Measurements from ENCODE around the gene MTIF2. TPM values are rescaled to one million over a fixed set of nuclear protein-coding genes. Genes with fewer than 3 reads are reported as not detected.

Gene MTIF2
- total RNA-seq, 1 donor from 2014 or later = 19.6 TPM

DNA sequence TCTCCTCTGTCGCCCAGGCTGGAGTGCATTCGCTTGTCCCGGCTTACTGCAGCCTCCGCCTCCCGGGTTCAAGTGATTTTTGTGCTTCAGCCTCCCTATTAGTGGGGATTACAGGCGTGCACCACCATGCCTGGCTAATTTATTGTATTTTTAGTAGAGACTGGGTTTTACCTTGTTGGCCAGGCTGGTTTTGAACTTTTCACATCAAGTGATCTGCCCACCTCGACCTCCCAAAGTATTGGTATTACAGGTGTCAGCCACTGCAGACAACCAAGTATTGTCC lies 35.4 kb downstream of the MTIF2 start:
- intact Hi-C loops (cut with DNase I) = no loop called here
- ATAC-seq = no peak
- Histone ChIP-seq H3K27me3 (no peaks in the 10 kb centered on the region), H3K27ac (peak overlapping the region; percentile 96), H3K9me3 (no peaks in the 10 kb centered on the region), H3K36me3 (peaks cover 48% of the 10 kb centered on the region), H3K4me1 (peaks cover 24% of the 10 kb centered on the region), H3K4me3 (peak overlapping the region; percentile 80)
- no peak for DNase-seq
- TF ChIP-seq, protein P1, sequence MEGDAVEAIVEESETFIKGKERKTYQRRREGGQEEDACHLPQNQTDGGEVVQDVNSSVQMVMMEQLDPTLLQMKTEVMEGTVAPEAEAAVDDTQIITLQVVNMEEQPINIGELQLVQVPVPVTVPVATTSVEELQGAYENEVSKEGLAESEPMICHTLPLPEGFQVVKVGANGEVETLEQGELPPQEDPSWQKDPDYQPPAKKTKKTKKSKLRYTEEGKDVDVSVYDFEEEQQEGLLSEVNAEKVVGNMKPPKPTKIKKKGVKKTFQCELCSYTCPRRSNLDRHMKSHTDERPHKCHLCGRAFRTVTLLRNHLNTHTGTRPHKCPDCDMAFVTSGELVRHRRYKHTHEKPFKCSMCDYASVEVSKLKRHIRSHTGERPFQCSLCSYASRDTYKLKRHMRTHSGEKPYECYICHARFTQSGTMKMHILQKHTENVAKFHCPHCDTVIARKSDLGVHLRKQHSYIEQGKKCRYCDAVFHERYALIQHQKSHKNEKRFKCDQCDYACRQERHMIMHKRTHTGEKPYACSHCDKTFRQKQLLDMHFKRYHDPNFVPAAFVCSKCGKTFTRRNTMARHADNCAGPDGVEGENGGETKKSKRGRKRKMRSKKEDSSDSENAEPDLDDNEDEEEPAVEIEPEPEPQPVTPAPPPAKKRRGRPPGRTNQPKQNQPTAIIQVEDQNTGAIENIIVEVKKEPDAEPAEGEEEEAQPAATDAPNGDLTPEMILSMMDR (IDR thresholded peaks at IDR 0.05) = no peak

- peaks cover 45% of the 10 kb centered on the region for H3K36me3 ChIP-seq
- TF ChIP-seq, protein P1 (IDR thresholded peaks at IDR 0.05) = no peak
- intact Hi-C loops (cut with DNase I) = no loop called here
- DNase-seq (peak; percentile 79), ATAC-seq (peak; percentile 43)
- H3K4me3 ChIP-seq = peak overlapping the region; percentile 80
- no peaks in the 10 kb centered on the region for H3K27me3 ChIP-seq
- peaks cover 29% of the 10 kb centered on the region for H3K4me1 ChIP-seq
- no peaks in the 10 kb centered on the region for H3K9me3 ChIP-seq
- H3K27ac ChIP-seq = peak overlapping the region; percentile 96
These were observed 36.0 kb downstream of the MTIF2 start for GRCh38 chr2:55232863-55233657.

- no peaks in the 10 kb centered on the region for H3K27me3 ChIP-seq
- H3K9me3 ChIP-seq = no peaks in the 10 kb centered on the region
- H3K27ac ChIP-seq = peak within 1 kb of the TSS; percentile 96
- DNase-seq = peak; percentile 95
- H3K4me3 ChIP-seq = peak within 1 kb of the TSS; percentile 80
- intact Hi-C loops (cut with DNase I) = no loop called here
- TF ChIP-seq, protein P1 (IDR thresholded peaks at IDR 0.05) = no peak
- H3K36me3 ChIP-seq = peaks cover 37% of the 10 kb centered on the region
- peaks cover 30% of the 10 kb centered on the region for H3K4me1 ChIP-seq
- ATAC-seq = peak; percentile 94
These were observed 36.8 kb downstream of the MTIF2 start, which contains the start of the genes CLHC1 and RPS27A for GRCh38 chr2:55232084-55232862. TSS of gene CLHC1 (minus strand) at chr2:55232293. CDS start at chr2:55222411, 9,882 bp downstream. TSS of gene RPS27A (plus strand) at chr2:55232688. CDS start at chr2:55232825, 137 bp downstream.

GRCh38 chr2:55231546-55232083 lies 37.4 kb downstream of the MTIF2 start:
- TF ChIP-seq, protein P1 (IDR thresholded peaks at IDR 0.05) = no peak
- no peak for DNase-seq
- no peaks in the 10 kb centered on the region for H3K27me3 ChIP-seq
- H3K4me1 ChIP-seq = peaks cover 30% of the 10 kb centered on the region
- intact Hi-C loops (cut with DNase I) = no loop called here
- peak overlapping the region; percentile 96 for H3K27ac ChIP-seq
- no peaks in the 10 kb centered on the region for H3K9me3 ChIP-seq
- peaks cover 30% of the 10 kb centered on the region for H3K36me3 ChIP-seq
- peak overlapping the region; percentile 80 for H3K4me3 ChIP-seq
- peak; percentile 12 for ATAC-seq

DNA sequence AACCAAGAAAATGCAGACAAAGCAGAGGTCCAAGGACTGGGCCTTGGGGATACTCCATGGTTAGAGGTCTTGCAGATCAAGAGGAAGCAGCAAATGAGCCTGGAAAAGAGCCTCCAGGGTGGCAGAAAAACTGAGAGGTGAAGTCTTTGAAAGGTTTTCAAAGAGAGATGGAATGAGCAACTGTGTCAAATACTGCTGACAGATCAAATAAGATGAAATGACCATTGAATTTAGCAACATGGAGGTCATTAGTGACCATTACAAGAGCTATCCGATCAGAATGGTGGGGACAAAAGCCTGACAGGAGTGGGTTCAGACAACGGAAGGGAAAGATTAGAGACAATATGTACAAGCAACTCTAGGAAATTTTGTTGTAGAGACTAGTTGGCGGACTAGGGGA lies 38.5 kb downstream of the MTIF2 start:
- ATAC-seq (no peak), DNase-seq (no peak)
- Histone ChIP-seq H3K27ac (no peak overlapping the region), H3K36me3 (peaks cover 20% of the 10 kb centered on the region), H3K4me3 (no peak overlapping the region), H3K27me3 (no peaks in the 10 kb centered on the region), H3K4me1 (peaks cover 30% of the 10 kb centered on the region), H3K9me3 (no peaks in the 10 kb centered on the region)
- TF ChIP-seq, protein P1 (IDR thresholded peaks at IDR 0.05) = no peak
- intact Hi-C loops (cut with DNase I) = no loop called here
